Liver (tissue), 2 donors: ENCODE data around the gene GARIN5B.

ENCODE experiments used
- TF ChIP-seq, protein P1 (sequence below): fragments of 150-350 bp; IDR thresholded peaks from 2 replicates; pipeline ENCODE4 v1.5.1; 2017; ENCODE audit warnings: improper control_type of control experiment, low read depth, low read length; ENCODE audit not compliant: missing input control
- TF ChIP-seq, protein P2 (sequence below): IDR thresholded peaks from 2 replicates; pipeline ENCODE4 v1.6.1; 2016; ENCODE audit warnings: antibody characterized with exemption
- donor health status: healthy.

DNA sequence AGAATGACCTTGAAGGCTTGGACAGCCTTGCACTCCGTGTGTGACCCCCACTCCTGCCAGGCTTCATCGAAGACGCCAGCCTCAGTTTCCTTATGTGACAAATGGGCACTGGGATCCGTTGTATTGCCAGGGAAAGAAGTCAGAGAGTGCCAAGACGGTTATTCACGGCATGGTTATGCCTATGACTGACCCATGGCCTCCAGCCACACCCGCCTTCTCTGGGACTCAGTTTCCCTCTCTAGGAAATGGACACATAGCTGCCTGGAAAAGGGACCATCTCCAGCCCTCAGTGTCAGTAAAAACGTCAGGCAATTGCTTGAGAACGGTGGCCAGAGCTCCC, 45.4 kb upstream of the GARIN5B start:
- TF ChIP-seq, protein P1, sequence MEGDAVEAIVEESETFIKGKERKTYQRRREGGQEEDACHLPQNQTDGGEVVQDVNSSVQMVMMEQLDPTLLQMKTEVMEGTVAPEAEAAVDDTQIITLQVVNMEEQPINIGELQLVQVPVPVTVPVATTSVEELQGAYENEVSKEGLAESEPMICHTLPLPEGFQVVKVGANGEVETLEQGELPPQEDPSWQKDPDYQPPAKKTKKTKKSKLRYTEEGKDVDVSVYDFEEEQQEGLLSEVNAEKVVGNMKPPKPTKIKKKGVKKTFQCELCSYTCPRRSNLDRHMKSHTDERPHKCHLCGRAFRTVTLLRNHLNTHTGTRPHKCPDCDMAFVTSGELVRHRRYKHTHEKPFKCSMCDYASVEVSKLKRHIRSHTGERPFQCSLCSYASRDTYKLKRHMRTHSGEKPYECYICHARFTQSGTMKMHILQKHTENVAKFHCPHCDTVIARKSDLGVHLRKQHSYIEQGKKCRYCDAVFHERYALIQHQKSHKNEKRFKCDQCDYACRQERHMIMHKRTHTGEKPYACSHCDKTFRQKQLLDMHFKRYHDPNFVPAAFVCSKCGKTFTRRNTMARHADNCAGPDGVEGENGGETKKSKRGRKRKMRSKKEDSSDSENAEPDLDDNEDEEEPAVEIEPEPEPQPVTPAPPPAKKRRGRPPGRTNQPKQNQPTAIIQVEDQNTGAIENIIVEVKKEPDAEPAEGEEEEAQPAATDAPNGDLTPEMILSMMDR: no peak
- TF ChIP-seq, protein P2, sequence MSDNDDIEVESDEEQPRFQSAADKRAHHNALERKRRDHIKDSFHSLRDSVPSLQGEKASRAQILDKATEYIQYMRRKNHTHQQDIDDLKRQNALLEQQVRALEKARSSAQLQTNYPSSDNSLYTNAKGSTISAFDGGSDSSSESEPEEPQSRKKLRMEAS: no peak
